Thyroid gland (tissue), 4 donors: ENCODE results near the gene ZNF770.

Experiments used
- CTCF ChIP-seq, 6 experiments: fragments of 200-600 bp in 3 of 6; fragments of 450-650 bp in 3 of 6; sonication (generic) in 3 of 6; IDR thresholded peaks; one replicate each; pipeline ENCODE4 v1.5.1; 2016 to 2019; ENCODE audit warnings: antibody characterized with exemption in 6 of 6, mild to moderate bottlenecking in 2 of 6, inconsistent platforms in 1 of 6, moderate library complexity in 1 of 6
- POLR2A ChIP-seq, 2 donors: fragments of 450-650 bp; IDR thresholded peaks; one replicate each; pipeline ENCODE4 v1.6.1; 2017; ENCODE audit warnings: antibody characterized with exemption in 2 of 2, mild to moderate bottlenecking in 2 of 2, moderate library complexity in 1 of 2

- TF ChIP-seq POLR2A (IDR thresholded peaks at IDR 0.05) (no peak), CTCF (IDR thresholded peaks at IDR 0.05) (no peak)
These were observed 12.0 kb downstream of the ZNF770 start for GRCh38 chr15:34976073-34976472.
